ENCODE data around the gene SIL1.

Gene SIL1

DNA sequence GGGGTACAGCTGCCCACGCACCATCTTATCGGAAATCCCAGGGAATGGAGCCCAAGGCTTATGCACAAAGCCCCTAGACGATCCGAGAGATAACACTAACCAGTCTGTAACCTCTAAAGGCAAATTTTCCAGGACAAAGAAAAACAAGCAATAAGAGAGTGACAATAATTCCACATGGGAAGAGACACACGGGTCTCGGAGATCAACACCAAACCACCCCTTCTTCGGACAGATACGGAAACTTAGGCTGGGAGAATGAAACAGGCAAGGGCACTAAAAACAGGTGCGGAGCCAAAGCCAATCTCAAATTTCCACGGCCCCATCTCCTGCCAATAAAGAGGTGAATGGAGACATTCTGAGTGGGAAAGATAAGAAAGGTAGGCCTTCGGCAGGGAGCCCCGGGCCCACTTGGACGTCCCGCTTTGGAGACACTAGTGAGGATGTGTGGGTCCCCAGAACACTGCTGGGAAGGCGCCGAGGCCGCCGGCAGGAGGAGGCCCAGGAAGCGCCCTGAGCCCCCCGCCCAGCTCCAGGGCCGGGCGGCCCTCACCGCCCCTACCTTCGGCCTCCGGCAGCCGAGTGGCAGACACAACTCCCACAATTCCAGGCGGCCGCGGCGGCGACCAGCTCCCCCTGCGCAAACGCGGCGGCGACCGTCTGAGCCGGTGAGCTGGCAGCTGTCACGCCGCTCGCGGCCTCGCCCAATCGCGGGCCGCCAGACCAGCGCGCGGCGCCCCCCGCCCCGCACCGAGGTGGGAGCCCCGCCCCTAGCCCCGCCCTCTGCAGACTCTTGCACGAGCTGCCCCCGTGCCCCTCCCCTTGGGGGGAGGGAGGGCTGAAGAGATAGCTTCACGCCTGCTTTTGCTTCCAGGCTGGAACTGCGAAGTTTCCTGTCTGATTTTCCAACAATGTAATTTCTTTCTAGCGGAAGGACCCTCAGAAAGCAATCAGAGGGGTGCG lies at the start of gene SIL1:
Gene SIL1 (minus strand): TSS at position 659 of the 960 bp plus-strand sequence. CDS start 70,525 bp downstream, outside the sequence.
- H3K4me3 ChIP-seq (ENCODE audit: low read depth, low read length) = peak within 1 kb of the TSS; percentile 86
- DNase-seq (ENCODE audit: low read depth) = peak; percentile 96
- TF ChIP-seq, protein P1, sequence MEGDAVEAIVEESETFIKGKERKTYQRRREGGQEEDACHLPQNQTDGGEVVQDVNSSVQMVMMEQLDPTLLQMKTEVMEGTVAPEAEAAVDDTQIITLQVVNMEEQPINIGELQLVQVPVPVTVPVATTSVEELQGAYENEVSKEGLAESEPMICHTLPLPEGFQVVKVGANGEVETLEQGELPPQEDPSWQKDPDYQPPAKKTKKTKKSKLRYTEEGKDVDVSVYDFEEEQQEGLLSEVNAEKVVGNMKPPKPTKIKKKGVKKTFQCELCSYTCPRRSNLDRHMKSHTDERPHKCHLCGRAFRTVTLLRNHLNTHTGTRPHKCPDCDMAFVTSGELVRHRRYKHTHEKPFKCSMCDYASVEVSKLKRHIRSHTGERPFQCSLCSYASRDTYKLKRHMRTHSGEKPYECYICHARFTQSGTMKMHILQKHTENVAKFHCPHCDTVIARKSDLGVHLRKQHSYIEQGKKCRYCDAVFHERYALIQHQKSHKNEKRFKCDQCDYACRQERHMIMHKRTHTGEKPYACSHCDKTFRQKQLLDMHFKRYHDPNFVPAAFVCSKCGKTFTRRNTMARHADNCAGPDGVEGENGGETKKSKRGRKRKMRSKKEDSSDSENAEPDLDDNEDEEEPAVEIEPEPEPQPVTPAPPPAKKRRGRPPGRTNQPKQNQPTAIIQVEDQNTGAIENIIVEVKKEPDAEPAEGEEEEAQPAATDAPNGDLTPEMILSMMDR (conservative IDR thresholded peaks at IDR 0.05; ENCODE audit: low read depth, low read length) = no peak

DNA sequence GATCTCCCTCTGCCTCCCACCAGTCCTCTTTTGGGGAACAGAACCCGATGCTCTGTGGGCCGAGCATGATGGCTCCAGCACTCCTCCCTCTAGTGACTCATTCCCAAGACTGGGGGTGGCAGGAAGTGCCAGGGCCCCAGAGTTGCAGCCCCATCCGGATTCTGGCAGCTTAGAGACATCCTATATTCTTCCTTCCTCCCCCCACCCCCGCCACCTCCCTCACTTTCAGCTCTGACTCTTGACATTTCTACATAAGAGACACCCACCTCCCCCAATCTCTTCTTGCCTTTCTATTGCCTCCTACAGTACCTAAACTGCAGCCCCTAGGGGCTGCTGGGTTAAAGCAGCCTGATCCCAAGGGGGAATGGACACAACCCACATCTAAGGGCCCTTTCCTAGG lies 48.2 kb upstream of the SIL1 start:
- no peak overlapping the region for H3K4me3 ChIP-seq (ENCODE audit: low read depth, low read length)
- peak; percentile 46 for DNase-seq (ENCODE audit: low read depth)
- TF ChIP-seq, protein P1 (conservative IDR thresholded peaks at IDR 0.05; ENCODE audit: low read depth, low read length) = no peak

DNA sequence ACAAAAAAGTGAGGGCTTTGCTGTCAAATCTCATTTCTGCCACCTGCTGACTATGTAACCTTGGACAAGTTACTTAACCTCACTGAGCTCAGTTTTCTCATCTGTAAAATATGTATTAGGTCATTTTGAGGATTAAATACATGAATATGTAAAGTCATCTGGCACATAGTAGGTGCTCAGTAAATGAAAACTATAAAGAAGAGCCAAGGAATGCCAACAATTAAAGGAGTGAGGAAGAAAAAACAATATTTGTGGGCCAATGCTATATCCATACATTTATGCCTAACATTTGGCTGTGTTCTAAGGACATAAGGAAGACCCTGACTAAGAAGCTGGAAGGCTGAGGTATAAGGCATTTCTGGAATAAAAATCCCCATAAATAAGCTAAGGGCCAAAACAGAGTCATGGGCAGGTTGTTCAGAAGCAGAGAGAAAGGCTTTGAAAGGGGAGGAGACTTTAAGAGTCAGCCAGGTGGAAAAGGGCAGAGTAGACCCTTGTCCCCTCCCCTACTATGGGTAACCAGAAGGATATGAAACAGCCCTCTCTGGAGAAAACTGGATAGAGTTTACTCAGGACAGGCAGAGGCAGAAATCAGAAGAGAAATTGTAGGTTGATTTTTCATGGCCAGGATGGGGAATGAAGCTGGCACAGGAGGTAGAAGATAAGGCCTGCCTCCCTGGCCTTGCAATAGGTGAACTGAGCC lies 47.6 kb upstream of the SIL1 start:
- TF ChIP-seq, protein P1 (conservative IDR thresholded peaks at IDR 0.05; ENCODE audit: low read depth, low read length) = no peak
- H3K4me3 ChIP-seq (ENCODE audit: low read depth, low read length) = no peak overlapping the region
- DNase-seq (ENCODE audit: low read depth) = peak; percentile 21

DNA sequence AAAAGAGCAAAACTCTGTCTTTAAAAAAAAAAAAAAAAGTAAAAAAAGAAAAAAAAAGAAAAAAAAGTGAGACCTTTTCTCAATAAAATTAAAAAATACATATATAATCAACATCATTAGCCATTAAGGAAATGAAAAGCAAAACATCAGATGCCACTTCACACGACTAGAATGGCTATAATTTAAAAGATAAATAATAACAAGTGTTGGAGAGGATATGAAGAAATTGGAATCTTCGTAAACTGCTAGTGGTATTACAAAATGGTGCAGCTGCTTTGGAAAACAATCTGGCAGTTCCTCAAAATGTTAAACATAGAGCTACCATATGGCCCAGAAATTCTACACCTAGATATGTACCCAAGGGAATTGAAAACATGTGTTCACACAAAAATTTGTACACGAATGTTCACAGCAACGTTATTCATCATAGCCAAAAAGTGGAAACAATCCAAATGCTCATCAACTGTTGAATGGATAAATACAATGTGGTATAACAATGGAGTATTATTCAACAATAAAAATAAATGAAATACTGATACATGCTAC lies 45.3 kb upstream of the SIL1 start:
- DNase-seq (ENCODE audit: low read depth) = peak; percentile 57
- TF ChIP-seq, protein P1 (conservative IDR thresholded peaks at IDR 0.05; ENCODE audit: low read depth, low read length) = no peak
- H3K4me3 ChIP-seq (ENCODE audit: low read depth, low read length) = no peak overlapping the region

DNA sequence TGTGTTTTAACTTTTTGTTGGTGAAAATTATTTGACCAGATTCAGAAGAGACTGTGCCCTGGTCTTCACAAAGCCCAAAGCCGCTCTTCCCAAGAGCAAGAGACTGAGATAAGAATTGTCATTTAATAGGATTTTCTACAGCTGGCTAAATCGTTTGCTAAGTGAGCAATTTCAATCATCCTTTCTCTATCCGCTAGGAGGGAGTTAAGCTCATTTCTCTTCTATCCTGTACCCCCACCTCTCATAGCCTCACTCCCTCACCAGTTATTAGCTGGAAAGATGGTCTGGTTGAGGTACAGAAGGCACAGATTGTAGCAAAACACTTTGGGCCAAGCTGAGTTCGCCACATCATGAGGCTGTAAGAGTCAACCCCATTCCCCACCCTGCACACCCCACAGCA lies 43.0 kb upstream of the SIL1 start:
- H3K4me3 ChIP-seq (ENCODE audit: low read depth, low read length) = no peak overlapping the region
- no peak for DNase-seq (ENCODE audit: low read depth)
- TF ChIP-seq, protein P1 (conservative IDR thresholded peaks at IDR 0.05; ENCODE audit: low read depth, low read length) = no peak

DNA sequence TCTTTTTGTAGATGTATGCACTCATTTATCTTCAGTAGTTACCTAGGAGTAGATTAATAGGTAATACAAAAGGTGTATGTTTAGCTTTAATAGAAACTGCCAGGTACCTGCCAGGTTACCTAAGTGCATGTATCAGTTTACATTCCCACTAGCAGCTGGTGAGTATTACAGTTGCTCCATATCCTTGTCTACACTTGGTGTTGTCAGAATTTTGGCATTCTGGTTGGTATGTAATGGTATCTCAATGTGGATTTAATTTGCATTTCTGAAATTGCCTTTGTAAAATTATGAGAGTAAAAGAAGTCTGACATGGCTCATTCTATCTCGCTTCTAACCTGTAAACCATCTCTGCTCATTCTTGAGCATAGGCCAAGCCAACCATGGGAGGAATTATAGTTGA lies 38.3 kb upstream of the SIL1 start:
- H3K4me3 ChIP-seq (ENCODE audit: low read depth, low read length) = no peak overlapping the region
- DNase-seq (ENCODE audit: low read depth) = no peak
- TF ChIP-seq, protein P1 (conservative IDR thresholded peaks at IDR 0.05; ENCODE audit: low read depth, low read length) = no peak

Measured in choroid plexus epithelial cell (primary cell).